ENCODE results near the gene PARN. TPM values are rescaled to one million over a fixed set of nuclear protein-coding genes. Genes with fewer than 3 reads are reported as not detected.

The PARN gene
- polyA plus RNA-seq, 1 donor from 2014 or later = 22.3 TPM

DNA sequence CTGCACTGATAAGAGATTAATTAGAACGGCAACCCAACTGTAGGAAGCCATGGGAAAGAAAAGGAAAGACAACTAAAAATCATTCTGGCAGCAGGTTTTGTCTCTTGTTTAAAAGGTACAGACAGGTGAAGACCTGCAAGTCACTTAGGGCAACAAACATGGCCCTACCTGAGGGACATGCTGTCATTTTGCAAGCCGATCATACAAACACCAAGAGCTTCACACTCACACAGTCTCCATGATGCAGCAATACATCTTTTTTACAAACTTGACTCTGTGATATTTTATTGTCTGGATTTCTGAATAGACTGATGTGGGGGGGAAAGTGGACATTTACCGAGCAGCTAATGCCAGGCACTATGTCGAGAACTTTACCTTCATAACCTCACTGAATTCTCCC lies 101.8 kb downstream of the PARN start:
- H3K36me3 ChIP-seq (ENCODE audit: insufficient read depth, low read length) = no peaks in the 10 kb centered on the region

DNA sequence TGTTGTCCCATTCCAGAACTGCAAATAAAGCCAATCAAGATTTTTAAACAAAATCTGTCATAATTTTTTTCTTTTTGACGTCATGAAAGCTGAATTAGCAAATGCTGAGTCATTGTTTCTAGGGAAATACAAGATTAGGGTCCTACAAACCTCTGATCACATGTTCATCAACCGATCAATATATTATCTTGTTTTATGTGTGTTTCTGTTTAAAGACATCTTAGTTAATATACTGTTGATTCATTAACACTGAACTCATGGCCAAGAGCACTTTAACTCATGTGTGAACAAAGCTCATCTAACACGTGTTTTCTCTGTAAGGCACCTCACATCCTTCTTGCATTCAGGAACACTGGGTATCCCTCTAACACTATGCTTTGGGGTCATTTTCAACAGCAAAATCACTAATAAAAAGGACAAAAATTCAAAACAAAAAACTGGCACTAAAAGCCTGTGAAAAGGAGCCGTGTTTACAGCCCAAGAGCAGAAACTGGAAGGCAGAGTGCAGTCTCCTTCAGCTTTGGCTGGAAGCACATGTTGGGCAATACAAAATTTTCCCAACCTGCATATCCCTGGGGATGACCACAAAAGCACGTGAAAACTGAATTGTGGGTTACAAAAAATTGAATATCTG lies 102.5 kb downstream of the PARN start:
- no peaks in the 10 kb centered on the region for H3F3A ChIP-seq (ENCODE audit: insufficient read depth, low read length, poor library complexity, severe bottlenecking)

More for the DNA sequence above, 101.8 kb downstream of the PARN start:
- Histone ChIP-seq H3K27me3 (ENCODE audit: insufficient read depth, low read depth, low read length) (no peaks in the 10 kb centered on the region), H3K79me2 (replicated peaks; ENCODE audit: insufficient read depth, low read length) (no peaks in the 10 kb centered on the region), H3K27ac (ENCODE audit: low read length) (no peak overlapping the region), H3K9me2 (ENCODE audit: insufficient read depth, low read length) (no peaks in the 10 kb centered on the region), H3K4me2 (ENCODE audit: low read length) (no peak overlapping the region), H2AFZ (ENCODE audit: low read depth, low read length) (no peak overlapping the region), H3K9ac (ENCODE audit: low read length) (no peak overlapping the region), H3F3A (ENCODE audit: insufficient read depth, low read length, poor library complexity, severe bottlenecking) (no peaks in the 10 kb centered on the region), H4K20me1 (ENCODE audit: insufficient read depth) (no peaks in the 10 kb centered on the region), H3K9me3 (ENCODE audit: low read length) (no peaks in the 10 kb centered on the region), H3K4me3 (ENCODE audit: low read length) (no peak overlapping the region)
- TF ChIP-seq EZH2 (IDR thresholded peaks at IDR 0.05; ENCODE audit: borderline replicate concordance, insufficient read depth, low read length, poor library complexity, severe bottlenecking) (no peak), RAD21 (conservative IDR thresholded peaks at IDR 0.05) (no peak), SMC3 (conservative IDR thresholded peaks at IDR 0.05; ENCODE audit: poor library complexity) (no peak), MXI1 (conservative IDR thresholded peaks at IDR 0.05; ENCODE audit: poor library complexity, severe bottlenecking) (no peak), TAF1 (IDR thresholded peaks at IDR 0.05; ENCODE audit: low read depth) (no peak), EP300 (conservative IDR thresholded peaks at IDR 0.05; ENCODE audit: poor library complexity, severe bottlenecking) (no peak)
- TF ChIP-seq, protein P1, sequence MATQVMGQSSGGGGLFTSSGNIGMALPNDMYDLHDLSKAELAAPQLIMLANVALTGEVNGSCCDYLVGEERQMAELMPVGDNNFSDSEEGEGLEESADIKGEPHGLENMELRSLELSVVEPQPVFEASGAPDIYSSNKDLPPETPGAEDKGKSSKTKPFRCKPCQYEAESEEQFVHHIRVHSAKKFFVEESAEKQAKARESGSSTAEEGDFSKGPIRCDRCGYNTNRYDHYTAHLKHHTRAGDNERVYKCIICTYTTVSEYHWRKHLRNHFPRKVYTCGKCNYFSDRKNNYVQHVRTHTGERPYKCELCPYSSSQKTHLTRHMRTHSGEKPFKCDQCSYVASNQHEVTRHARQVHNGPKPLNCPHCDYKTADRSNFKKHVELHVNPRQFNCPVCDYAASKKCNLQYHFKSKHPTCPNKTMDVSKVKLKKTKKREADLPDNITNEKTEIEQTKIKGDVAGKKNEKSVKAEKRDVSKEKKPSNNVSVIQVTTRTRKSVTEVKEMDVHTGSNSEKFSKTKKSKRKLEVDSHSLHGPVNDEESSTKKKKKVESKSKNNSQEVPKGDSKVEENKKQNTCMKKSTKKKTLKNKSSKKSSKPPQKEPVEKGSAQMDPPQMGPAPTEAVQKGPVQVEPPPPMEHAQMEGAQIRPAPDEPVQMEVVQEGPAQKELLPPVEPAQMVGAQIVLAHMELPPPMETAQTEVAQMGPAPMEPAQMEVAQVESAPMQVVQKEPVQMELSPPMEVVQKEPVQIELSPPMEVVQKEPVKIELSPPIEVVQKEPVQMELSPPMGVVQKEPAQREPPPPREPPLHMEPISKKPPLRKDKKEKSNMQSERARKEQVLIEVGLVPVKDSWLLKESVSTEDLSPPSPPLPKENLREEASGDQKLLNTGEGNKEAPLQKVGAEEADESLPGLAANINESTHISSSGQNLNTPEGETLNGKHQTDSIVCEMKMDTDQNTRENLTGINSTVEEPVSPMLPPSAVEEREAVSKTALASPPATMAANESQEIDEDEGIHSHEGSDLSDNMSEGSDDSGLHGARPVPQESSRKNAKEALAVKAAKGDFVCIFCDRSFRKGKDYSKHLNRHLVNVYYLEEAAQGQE (IDR thresholded peaks at IDR 0.05; ENCODE audit: borderline replicate concordance) = no peak
- TF ChIP-seq, protein P2, sequence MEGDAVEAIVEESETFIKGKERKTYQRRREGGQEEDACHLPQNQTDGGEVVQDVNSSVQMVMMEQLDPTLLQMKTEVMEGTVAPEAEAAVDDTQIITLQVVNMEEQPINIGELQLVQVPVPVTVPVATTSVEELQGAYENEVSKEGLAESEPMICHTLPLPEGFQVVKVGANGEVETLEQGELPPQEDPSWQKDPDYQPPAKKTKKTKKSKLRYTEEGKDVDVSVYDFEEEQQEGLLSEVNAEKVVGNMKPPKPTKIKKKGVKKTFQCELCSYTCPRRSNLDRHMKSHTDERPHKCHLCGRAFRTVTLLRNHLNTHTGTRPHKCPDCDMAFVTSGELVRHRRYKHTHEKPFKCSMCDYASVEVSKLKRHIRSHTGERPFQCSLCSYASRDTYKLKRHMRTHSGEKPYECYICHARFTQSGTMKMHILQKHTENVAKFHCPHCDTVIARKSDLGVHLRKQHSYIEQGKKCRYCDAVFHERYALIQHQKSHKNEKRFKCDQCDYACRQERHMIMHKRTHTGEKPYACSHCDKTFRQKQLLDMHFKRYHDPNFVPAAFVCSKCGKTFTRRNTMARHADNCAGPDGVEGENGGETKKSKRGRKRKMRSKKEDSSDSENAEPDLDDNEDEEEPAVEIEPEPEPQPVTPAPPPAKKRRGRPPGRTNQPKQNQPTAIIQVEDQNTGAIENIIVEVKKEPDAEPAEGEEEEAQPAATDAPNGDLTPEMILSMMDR (IDR thresholded peaks at IDR 0.05; ENCODE audit: poor library complexity, severe bottlenecking) = no peak

More for the DNA sequence above, 102.5 kb downstream of the PARN start:
- Histone ChIP-seq H3K4me2 (ENCODE audit: low read length) (no peak overlapping the region), H3K9me3 (ENCODE audit: low read length) (no peaks in the 10 kb centered on the region), H3K9me2 (ENCODE audit: insufficient read depth, low read length) (no peaks in the 10 kb centered on the region), H2AFZ (ENCODE audit: low read depth, low read length) (no peak overlapping the region), H3K27me3 (ENCODE audit: insufficient read depth, low read depth, low read length) (no peaks in the 10 kb centered on the region), H3K36me3 (ENCODE audit: insufficient read depth, low read length) (no peaks in the 10 kb centered on the region), H3K9ac (ENCODE audit: low read length) (no peak overlapping the region), H3K27ac (ENCODE audit: low read length) (no peak overlapping the region), H3K79me2 (replicated peaks; ENCODE audit: insufficient read depth, low read length) (no peaks in the 10 kb centered on the region), H3K4me3 (ENCODE audit: low read length) (no peak overlapping the region), H4K20me1 (ENCODE audit: insufficient read depth) (no peaks in the 10 kb centered on the region)
- TF ChIP-seq, protein P1 (IDR thresholded peaks at IDR 0.05; ENCODE audit: borderline replicate concordance) = no peak
- TF ChIP-seq POLR2AphosphoS5 (IDR thresholded peaks at IDR 0.05) (no peak), MXI1 (conservative IDR thresholded peaks at IDR 0.05; ENCODE audit: poor library complexity, severe bottlenecking) (no peak), EZH2 (IDR thresholded peaks at IDR 0.05; ENCODE audit: borderline replicate concordance, insufficient read depth, low read length, poor library complexity, severe bottlenecking) (no peak), SMC3 (conservative IDR thresholded peaks at IDR 0.05; ENCODE audit: poor library complexity) (no peak), EP300 (conservative IDR thresholded peaks at IDR 0.05; ENCODE audit: poor library complexity, severe bottlenecking) (no peak), TAF1 (IDR thresholded peaks at IDR 0.05; ENCODE audit: low read depth) (no peak), RAD21 (conservative IDR thresholded peaks at IDR 0.05) (no peak)
- TF ChIP-seq, protein P2 (IDR thresholded peaks at IDR 0.05; ENCODE audit: poor library complexity, severe bottlenecking) = no peak

All from neural cell (in vitro differentiated cells).